Right lobe of liver (tissue), 6 donors: ENCODE measurements around the gene ADARB1. TPM values are rescaled to one million over a fixed set of nuclear protein-coding genes. Genes with fewer than 3 reads are reported as not detected.

Experiments
- ATAC-seq, 4 donors: fragments of 200-7000 bp; cut with Tn5 transposase; one replicate each; pipeline ENCODE4 v1.9.1; 2020; ENCODE audit warnings: mild to moderate bottlenecking in 4 of 4, moderate library complexity in 4 of 4
- DNase-seq, 3 donors: peaks; one replicate each; pipeline ENCODE4 v3.0.0-alpha.2; 2020
- H3K27ac ChIP-seq, 3 donors: fragments of 200-600 bp; one replicate each; pipeline ENCODE4 v1.8.0; 2022
- H3K27me3 ChIP-seq, 2 donors: fragments of 200-600 bp; one replicate each; pipeline ENCODE4 v1.8.0; 2022
- H3K36me3 ChIP-seq, 4 donors: fragments of 200-600 bp; sonication (generic) in 1 of 4; one replicate each; pipeline versions ENCODE4 v1.5.1 to v1.8.0; 2017 to 2022; ENCODE audit warnings: control low read depth in 1 of 4
- H3K4me1 ChIP-seq, 4 donors: fragments of 200-600 bp; sonication (generic) in 1 of 4; one replicate each; pipeline versions ENCODE4 v1.5.1 to v1.8.0; 2017 to 2022; ENCODE audit warnings: control low read depth in 1 of 4
- H3K4me3 ChIP-seq, 3 donors: fragments of 200-600 bp; one replicate each; pipeline ENCODE4 v1.8.0; 2022
- H3K9me3 ChIP-seq, 4 donors: fragments of 200-600 bp; sonication (generic) in 1 of 4; one replicate each; pipeline versions ENCODE4 v1.5.1 to v1.8.0; 2017 to 2022; ENCODE audit warnings: control low read depth in 1 of 4
- POLR2A ChIP-seq: fragments of 450-650 bp; IDR thresholded peaks from one replicate; pipeline ENCODE4 v1.6.1; 2017; ENCODE audit warnings: antibody characterized with exemption, mild to moderate bottlenecking
- WGBS: methylation state at CpG from one replicate; pipeline ENCODE4 v1.1.6; 2018; ENCODE audit warnings: low coverage, low lambda C conversion rate; ENCODE audit not compliant: insufficient coverage; ENCODE audit errors: missing lambda C conversion rate; 5-methylcytosine and 5-hydroxymethylcytosine counted together
- intact Hi-C, 2 donors: fragments of 100-400 bp; cut with DNase I; formaldehyde crosslinking; loops; one replicate each; pipeline versions ENCODE4 v1.11.2 to v1.14.1; 2022
- total RNA-seq, 6 experiments: library from RNA; depleted of rRNA in 2 of 6; stranded (reverse); fragments of >200 nt in 2 of 6; fragmentation: NEBNext Ultra II Directional in 3 of 6; extraction: Animal tissue kit (Norgen Biotek cat#: 25700) in 3 of 6; gene quantifications; one replicate each; pipeline versions ENCODE4 v1.1.0 to v1.2.4, GENCODE V29; 2016 to 2023
- TF ChIP-seq, protein P1 (sequence below), 4 donors: fragments of 200-600 bp in 3 of 4; fragments of 450-650 bp in 1 of 4; IDR thresholded peaks; one replicate each; pipeline versions ENCODE4 v1.5.1 to v1.8.0; 2016 to 2022; ENCODE audit warnings: antibody characterized with exemption in 4 of 4, mild to moderate bottlenecking in 2 of 4
- donor health status: DM: no; HTN: yes; CAD: no.
- donor health status: DM: no; HTN: no; CAD: no.
- donor health status: DM: no; HTN: no; CAD: no.
- donor health status: DM: no; HTN: yes; CAD: no.
- donor health status: DM: no; HTN: yes; CAD: no.

ADARB1 gene
- total RNA-seq, 6 experiments from 2014 or later: 4.7 to 9.9 (median 8.6) TPM

DNA sequence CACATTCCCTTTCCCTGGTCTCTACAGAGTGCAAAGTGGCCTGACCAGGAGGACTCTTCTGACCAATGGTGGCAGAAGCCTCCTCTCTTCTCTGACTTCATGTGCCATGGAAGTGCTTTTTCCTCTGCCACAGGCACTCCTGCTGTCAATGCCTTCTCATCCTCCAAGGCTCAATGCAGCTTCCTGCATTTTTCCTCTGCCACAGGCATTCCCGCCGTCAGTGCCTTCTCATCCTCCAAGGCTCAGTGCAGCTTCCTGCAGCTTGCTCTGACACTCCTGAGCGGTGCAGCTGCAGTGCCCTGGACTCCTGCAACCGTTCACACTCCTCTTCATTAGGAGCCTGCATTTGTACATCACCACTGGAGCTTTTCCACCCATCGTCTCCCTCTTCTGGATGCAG, 4.7 kb upstream of the ADARB1 start:
- Histone ChIP-seq H3K4me1 (peaks cover 0 to 5% (median 0%) of the 10 kb centered on the region in 4 donors), H3K9me3 (no peaks in the 10 kb centered on the region), H3K36me3 (no peaks in the 10 kb centered on the region), H3K4me3 (no peak overlapping the region), H3K27me3 (no peaks in the 10 kb centered on the region), H3K27ac (no peak overlapping the region)
- ATAC-seq: no peak
- no peak for TF ChIP-seq POLR2A
- TF ChIP-seq, protein P1, sequence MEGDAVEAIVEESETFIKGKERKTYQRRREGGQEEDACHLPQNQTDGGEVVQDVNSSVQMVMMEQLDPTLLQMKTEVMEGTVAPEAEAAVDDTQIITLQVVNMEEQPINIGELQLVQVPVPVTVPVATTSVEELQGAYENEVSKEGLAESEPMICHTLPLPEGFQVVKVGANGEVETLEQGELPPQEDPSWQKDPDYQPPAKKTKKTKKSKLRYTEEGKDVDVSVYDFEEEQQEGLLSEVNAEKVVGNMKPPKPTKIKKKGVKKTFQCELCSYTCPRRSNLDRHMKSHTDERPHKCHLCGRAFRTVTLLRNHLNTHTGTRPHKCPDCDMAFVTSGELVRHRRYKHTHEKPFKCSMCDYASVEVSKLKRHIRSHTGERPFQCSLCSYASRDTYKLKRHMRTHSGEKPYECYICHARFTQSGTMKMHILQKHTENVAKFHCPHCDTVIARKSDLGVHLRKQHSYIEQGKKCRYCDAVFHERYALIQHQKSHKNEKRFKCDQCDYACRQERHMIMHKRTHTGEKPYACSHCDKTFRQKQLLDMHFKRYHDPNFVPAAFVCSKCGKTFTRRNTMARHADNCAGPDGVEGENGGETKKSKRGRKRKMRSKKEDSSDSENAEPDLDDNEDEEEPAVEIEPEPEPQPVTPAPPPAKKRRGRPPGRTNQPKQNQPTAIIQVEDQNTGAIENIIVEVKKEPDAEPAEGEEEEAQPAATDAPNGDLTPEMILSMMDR (IDR thresholded peaks at IDR 0.05): no peak
- no peak for DNase-seq
- WGBS: 79% methylated on average over 5 of the region's 5 CpGs
- intact Hi-C loops: no loop called here

DNA sequence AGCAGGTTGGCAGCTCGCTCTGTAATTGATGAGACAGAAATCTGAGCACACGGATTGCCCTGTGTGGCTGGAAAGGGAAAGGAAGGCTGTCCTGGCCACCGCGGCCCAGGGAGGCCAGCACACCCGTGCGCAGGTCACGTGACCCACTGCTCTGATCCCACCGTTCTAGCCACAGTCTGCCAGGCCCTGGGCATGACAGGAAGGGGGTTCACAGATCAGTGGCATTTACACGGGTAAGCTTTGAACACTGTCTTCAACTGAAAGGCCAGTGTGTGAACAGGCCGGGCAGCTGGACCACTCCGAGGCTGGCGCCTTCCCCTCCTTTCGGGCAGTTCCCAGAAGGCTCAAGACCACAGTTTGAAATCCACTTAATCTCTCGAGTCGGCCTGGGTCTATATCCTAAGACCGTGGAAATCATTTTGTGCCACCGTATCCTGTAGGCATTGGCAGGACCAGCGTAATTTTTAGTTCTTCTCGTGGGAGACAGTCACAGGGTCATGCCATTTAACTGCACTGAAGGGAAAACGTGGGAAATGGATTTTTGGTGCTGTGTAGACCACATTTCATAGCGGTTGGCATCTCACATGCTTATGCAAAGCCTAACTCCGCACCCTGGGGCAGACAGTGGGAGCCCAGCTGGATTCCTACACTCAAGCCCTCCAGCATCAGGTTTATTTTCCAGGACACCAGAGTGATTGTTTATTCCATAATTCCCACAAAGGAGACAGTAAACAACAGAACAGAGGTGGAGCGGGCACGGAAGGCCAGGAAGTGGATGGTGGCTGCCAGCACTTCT, 3.1 kb upstream of the ADARB1 start:
- Histone ChIP-seq H3K4me1 (peaks cover 0 to 9% (median 0%) of the 10 kb centered on the region in 4 donors), H3K27me3 (no peaks in the 10 kb centered on the region), H3K9me3 (no peaks in the 10 kb centered on the region), H3K36me3 (no peaks in the 10 kb centered on the region), H3K27ac (no peak overlapping the region), H3K4me3 (no peak overlapping the region)
- intact Hi-C loops: no loop called here
- ATAC-seq (no peak), DNase-seq (no peak)
- no peak for TF ChIP-seq POLR2A
- TF ChIP-seq, protein P1 (IDR thresholded peaks at IDR 0.05): no peak
- WGBS: 78% methylated on average over 10 of the region's 24 CpGs

DNA sequence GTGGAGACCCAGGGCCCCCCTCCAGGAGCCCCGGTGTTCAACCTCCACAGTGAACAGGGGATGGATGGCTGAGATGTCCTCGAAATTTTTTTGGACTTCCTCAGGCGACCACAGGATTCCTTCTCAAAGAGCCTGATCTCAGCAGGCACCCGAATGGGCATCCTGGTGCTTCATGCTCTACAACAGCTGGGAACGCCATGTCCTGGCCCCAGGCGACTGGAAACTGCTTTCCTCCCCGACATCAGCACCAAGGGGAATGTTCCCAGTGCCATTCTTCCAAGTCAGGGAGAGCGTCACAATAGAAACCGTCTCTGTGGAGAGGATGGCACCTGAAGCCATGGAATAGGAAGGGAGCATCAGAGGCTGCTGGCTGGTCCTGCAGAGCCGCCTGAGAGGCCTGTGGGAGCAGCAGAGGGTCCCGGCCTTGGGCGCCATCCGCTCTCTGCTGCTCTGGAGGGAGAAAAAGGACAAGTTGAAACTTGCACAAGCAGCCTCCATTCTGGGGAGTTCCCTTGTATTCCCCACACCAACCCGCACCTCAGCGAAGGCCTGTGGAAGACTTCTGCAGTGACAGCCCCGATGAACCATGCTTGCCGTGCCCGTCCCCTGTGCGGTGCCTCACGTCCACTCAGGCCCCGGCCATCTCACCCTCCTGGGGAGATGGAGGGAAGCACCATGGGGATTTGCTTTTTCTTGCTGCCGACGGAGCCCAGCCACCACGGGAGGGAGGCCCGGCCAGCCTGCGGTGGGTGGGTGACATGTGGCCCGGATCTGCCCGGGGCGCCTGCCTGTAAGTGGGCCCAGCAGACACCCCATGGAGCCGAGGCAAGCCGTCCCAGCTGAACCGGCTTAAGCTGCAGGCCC, 2.3 kb upstream of the ADARB1 start:
- H3K27me3 ChIP-seq: no peaks in the 10 kb centered on the region
- peaks cover 0 to 9% (median 0%) of the 10 kb centered on the region in 4 donors for H3K4me1 ChIP-seq
- no peaks in the 10 kb centered on the region for H3K36me3 ChIP-seq
- no peaks in the 10 kb centered on the region for H3K9me3 ChIP-seq
- intact Hi-C loops: no loop called here
- no peak overlapping the region for H3K4me3 ChIP-seq
- 92% methylated on average over 9 of the region's 32 CpGs for WGBS
- no peak for TF ChIP-seq POLR2A
- TF ChIP-seq, protein P1 (IDR thresholded peaks at IDR 0.05): no peak
- DNase-seq (no peak), ATAC-seq (no peak)
- no peak overlapping the region for H3K27ac ChIP-seq

DNA sequence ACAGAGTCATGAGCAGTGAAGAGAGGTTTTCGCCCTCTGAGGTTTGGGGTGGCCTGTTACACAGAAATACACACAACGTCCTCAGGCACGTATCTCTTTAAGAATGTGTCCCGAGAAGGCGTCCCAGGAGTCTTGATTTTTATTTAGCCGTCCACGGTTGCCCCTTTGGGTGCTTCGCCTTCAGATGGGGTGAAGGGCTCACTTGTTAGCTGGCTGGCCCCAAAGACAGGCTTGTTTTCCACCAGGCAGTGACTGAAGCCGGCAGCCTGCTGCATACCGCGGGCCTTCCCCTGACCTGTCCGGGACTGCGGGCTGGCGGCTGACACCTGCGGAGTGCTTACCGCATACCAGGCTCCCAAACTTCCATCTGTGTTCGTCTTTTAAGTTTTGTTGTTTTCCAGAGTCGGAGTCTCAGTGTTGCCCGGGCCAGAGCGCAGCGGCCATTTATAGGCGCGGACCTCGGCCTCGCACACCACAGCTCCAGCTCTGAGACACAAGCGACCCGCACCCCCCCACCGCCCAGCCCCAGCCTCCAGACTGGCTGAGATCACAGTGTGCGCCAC, 1.6 kb upstream of the ADARB1 start:
- Histone ChIP-seq H3K4me3 (no peak overlapping the region), H3K4me1 (peaks cover 0 to 9% (median 0%) of the 10 kb centered on the region in 4 donors), H3K27me3 (no peaks in the 10 kb centered on the region), H3K9me3 (no peaks in the 10 kb centered on the region), H3K36me3 (no peaks in the 10 kb centered on the region), H3K27ac (no peak overlapping the region)
- ATAC-seq (no peak), DNase-seq (no peak)
- 98% methylated on average over 9 of the region's 29 CpGs for WGBS
- TF ChIP-seq, protein P1 (IDR thresholded peaks at IDR 0.05): no peak
- no peak for TF ChIP-seq POLR2A
- intact Hi-C loops: no loop called here
